Endothelial cell (in vitro differentiated cells): Measurements from ENCODE around the gene ATL3. TPM values are rescaled to one million over a fixed set of nuclear protein-coding genes. Genes with fewer than 3 reads are reported as not detected.

Source experiments
- total RNA-seq: library from RNA; stranded (reverse); fragmentation: NEBNext Ultra II Directional; extraction: Animal tissue kit (Norgen Biotek cat#: 25700); gene quantifications from one replicate; pipeline ENCODE4 v1.2.1, GENCODE V29; 2021; ENCODE audit not compliant: unreplicated experiment

ATL3 gene
- total RNA-seq, 1 donor from 2014 or later: 35.6 TPM

Other genes starting within 250 kb of the ATL3 start
- gene PLAAT5, start 180.2 kb downstream of the ATL3 start, total RNA-seq: 3.8 TPM
- 0.67 TPM for gene LGALS12, start 165.3 kb downstream of the ATL3 start, total RNA-seq
- gene PLAAT4, start 134.6 kb downstream of the ATL3 start, total RNA-seq: not detected
- gene PLAAT2, start 108.0 kb downstream of the ATL3 start, total RNA-seq: not detected
- 14.1 TPM for gene PLAAT3, start 56.9 kb downstream of the ATL3 start, total RNA-seq
- gene RTN3, start 10.1 kb upstream of the ATL3 start, total RNA-seq: 103 TPM
- gene ZFTA, start 97.4 kb upstream of the ATL3 start, total RNA-seq: 41.1 TPM
- gene SPINDOC, start 142.1 kb upstream of the ATL3 start, total RNA-seq: 55.3 TPM
- 42.6 TPM for gene MARK2, start 167.7 kb upstream of the ATL3 start, total RNA-seq
- 9.3 TPM for gene RCOR2, start 245.8 kb upstream of the ATL3 start, total RNA-seq